ENCODE data around the gene PPP1CA.

Gene PPP1CA

GRCh38 chr11:67401495-67402191 lies at the start of gene PPP1CA:
Gene PPP1CA (minus strand): TSS chr11:67401858. CDS start chr11:67401782, 76 bp downstream.
- peak; percentile 55 for DNase-seq

GRCh38 chr11:67450796-67451657 lies 49.4 kb upstream of the PPP1CA start:
- DNase-seq, result no peak

- DNase-seq, result no peak
Observed at GRCh38 chr11:67449116-67449844, 47.6 kb upstream of the PPP1CA start.

DNA sequence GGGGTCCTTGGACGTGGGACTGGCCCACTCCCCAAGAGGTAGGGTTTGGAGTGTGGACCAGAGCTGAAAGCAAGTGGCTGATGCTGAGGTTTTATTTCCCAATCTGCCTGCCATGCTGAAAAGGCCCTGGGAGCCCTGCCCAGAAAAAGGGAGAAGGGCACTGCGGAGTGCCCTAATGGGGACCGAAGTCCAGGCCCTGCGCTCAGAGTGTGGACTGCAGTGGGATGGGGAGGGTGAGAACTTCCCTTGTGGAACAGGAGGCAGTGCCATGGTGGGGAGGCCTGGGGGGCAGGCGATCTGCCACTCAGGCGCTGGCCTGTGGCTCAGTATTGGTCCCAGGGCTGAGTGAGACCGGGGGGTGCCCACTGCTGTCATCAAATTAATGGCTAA lies 46.6 kb upstream of the PPP1CA start:
- no peak for DNase-seq

GRCh38 chr11:67445515-67445914 lies 43.9 kb upstream of the PPP1CA start:
- DNase-seq, result no peak

DNA sequence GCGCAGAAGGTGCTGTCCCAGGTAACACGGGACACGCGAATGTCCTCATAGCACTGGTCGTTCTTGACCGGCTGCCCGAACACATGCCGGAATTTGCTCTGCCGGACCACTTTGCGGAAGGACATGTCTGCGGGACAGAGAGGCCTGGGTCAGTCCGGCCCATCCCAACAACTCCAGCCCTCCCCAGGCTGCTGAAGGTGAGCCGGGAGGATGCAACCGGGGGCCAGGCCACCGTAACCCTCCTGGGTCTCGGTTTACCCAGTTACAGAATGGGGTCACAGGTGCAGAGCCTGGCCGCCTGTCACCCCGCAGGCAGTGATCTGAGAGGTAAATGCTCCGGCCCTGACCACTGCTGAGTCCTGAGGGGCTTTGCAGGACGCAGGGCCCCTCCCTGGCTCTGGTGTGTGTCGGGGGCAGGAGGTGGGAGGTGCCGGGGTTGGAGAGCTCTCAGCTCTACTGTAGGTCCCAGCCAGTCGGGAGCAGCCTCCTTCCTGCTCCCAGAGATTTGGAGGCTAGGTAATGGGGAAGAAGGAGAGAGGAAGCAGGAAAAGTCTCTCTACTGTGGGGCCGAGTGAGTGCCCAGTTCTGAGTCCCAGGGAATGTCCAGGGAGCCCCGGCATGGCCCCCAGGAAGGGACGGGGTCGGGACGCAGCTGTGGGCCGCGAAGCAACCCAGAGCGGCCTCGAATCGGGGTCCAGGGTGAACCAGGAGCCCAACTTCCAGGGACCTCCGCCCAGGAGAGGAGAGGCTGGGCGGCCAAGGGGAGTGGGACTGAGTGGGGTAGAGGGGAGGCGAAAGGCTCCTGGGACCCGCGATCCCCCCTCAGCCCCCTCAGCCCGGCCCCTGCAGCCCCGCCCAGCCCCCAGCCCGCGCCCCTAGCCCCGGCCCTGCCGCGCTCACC lies 41.1 kb upstream of the PPP1CA start:
- no peak for DNase-seq

DNA sequence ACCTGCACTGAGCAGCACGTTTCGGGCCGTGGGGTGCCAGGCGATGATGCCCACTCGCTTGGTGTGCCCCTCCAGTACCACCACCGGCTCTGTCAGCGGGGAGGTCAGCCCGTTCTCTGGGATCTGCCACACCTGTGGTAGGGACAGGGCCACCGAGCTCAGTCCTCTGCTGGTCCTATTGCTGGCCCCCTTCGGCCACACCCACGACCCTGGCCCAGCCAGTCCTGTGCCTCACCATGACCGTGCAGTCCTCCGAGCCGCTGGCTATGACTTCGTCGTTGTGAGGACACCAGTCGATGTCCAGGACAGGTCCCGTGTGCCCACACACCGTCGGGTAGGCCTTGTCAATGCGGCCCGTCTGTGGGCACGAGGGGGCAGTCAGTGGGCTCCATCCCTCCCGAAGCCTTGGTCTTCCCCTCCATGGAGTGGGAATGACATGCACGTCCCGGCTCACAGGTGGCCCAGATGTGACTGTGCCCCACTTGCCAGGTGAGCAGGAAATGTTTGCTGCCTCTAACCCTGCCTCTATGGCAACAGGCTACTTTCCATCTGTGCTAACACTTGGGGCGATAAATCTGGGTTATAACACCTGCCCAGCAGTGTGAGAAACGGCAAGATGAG lies 40.2 kb upstream of the PPP1CA start:
- no peak for DNase-seq

DNA sequence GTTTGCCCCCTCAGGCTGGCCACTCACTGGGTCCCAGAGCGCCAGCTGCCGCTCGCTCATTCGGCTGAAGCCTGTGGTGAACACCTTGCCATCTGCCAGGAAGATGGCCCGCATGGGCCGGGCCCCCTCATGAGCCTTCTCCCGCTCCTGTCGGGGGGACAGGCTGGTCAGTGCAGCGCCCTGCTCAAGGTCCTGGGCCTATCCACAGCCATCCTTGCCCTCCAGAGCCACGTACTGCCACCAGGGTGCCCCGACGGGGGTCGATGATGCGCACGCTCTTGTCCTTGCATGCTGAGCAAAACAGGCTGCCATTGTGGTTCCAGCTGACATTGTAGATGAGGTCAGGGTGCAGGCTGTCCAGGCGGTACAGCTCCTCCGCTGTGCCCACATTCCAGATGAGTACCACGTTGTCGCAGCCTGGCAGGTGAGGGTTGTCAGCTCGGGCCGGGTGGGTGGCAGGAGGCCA lies 39.5 kb upstream of the PPP1CA start:
- no peak for DNase-seq

- no peak for DNase-seq
Observed at GRCh38 chr11:67440229-67441097, 38.8 kb upstream of the PPP1CA start.

DNA sequence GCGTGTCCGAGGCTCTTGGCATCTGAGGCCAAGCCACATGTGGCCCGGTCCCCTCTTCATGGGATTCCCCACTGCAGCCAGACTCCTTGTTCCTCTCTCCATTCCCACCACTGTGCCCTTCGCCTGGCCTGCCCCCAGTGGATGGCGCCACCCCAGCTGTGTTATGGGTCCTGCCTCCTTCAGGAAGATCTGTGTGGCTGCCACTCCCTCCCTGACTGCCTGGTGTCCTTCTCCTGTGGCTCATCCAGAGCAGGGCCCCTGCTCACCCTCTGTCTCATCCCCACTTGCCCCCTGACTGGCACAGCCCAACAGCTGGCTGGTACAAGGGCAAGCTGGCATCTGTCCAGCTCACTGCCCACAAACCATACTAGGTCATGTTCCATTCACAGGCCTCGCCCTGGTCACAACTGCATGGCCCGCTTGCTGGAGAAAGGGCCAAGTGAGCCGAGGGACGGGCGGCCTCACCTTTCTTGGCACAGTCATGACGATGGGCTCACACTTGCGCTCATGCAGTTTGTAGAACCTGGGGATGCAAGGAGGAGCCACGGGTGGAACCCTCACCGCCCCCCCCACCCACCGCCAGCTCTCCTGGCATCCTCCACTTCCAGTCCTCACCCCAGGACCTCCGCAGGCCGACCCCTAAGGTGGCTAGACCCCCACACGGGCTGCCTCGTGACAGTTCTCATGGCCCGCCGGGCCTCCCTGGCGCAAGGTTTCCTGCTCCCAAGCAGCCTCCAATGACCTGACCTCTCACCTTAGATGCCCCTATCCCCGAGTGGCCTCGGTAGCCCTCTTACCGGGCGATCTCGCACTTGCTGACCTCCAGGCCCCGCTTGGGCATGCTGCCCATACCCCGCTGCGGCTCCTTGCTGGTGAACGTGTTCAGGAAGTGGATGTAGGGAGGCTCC lies 37.9 kb upstream of the PPP1CA start:
- no peak for DNase-seq

DNA sequence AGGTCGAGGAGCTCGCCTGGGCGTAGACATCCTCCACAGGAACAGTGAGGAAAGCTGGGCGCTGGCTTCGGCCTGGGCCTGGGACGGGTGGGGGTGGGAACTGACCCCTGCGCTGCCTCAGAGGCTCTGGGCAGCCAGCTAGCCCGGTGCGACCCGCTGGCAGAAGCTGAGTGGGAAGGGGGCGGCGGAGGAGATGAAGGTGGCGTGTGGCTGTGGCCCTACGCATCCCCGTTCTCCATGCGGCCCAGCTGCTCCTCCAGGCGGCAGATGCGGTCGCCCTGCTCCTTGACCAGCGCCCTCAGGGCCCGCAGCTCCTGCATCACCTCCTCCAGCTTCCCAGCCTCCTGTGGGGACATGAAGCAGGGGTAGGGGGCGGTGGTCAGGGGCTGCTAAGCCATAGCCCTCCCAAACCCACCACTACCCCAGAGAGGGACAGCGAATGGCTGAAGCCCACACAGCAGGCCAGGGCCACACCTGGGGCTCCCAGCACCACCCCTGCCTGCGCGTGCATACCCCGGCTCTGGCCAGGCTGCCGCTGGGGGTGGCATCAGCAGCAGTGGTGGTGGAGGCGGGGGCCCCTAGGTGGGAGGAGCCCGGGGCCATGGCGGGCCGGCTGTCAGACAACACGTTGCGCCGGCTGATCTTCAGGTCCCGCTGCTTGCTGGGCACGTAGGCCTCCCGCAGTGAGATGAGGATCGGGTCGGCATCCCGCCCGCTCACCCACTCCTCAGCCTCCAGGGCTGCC lies 36.7 kb upstream of the PPP1CA start:
- no peak for DNase-seq

DNA sequence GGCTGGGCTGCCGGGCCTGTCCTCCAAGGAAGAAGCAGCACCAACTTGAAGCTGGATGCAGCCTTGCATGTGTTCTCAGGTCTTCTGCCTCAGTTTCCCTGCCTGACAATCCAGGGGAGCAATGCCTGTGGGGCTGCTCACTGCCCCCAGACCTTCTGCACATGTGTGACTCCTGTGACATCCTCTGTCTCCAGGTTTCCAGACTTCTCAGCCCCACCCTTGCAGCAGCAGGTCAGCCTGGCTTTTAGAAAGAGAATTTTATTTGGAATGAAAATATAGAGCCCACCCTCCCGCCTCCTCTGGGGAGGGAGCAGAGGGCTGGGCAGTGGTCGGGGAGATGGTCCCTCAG lies 36.1 kb upstream of the PPP1CA start:
- no peak for DNase-seq

- DNase-seq, result no peak
Observed at GRCh38 chr11:67437082-67437808, 35.6 kb upstream of the PPP1CA start, which contains the start of gene PTPRCAP. Gene PTPRCAP (minus strand): TSS chr11:67437682. CDS start chr11:67437619, 63 bp downstream.

GRCh38 chr11:67436459-67437081 lies 34.9 kb upstream of the PPP1CA start:
- no peak for DNase-seq

GRCh38 chr11:67435727-67436458 lies 34.2 kb upstream of the PPP1CA start:
- no peak for DNase-seq

DNA sequence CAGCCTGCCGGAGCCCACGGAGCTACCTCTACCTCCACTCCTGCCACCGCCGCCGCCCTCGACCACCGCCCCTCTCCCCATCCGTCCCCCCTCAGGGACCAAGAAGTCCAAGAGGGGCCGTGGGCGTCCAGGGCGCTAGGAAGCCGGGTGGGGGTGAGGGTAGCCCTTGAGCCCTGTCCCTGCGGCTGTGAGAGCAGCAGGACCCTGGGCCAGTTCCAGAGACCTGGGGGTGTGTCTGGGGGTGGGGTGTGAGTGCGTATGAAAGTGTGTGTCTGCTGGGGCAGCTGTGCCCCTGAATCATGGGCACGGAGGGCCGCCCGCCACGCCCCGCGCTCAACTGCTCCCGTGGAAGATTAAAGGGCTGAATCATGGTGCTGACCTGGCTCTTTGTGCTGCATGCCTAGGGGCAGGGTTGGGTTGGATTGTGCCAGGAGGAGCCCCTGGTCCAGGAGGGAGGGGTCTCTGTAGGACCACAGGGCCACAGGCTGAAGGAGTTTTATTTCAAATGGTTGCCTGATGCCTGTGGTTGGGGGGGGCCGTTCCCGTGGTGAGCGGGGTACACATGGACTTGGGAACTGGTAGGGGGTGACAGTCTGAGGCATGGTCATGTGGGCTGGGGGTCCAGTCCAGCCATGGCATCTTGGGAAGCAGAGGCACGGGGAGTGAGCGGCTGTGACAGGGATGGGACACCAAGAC lies 33.5 kb upstream of the PPP1CA start:
- DNase-seq, result no peak

Data from NCI-H187 treated with DMSO at 0.1 percent for 48 hours (cell line).